ENCODE results near the gene SLC29A3. TPM values are rescaled to one million over a fixed set of nuclear protein-coding genes. Genes with fewer than 3 reads are reported as not detected.

SLC29A3 gene
- total RNA-seq, 4 donors from 2014 or later, result 1.9 to 4.4 (median 2.8) TPM; not detected in 1

DNA sequence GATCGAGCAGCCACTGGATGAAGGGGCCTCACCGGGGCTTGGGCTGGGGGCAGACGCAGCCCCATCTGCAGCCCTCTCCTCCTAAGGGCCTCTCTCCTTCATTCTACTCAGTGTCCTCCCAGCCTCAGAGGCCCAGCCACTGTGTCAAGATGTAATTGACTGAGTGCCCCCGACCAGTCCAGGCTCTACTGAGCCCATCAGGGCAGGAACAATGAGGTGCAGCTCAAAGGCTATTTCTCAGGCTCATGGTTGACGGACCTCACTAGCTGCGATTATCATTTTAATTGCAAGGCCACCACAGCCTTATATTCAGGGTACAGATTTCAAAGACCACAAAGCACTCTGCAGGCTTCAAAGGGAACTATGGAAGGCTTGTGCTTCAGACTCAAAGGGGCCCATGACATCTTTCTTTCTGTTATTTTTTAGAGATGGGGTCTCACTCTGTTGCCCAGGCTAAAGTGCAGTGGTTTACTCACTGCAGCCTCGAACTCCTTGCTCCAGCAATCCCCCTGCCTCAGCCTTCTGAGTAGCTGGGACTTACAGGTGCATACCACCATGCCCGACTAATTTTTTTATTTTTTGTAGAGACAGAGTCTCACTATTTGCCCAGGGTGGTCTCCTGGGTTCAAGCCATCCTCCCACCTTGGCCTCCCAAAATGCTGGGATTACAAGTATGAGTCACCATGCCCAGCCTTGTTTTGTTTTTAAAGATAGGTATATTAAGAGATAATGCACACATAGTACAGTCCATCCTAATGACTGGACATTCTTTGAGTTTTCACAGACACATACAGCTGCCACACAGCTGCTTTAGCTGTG lies 23.7 kb downstream of the SLC29A3 start:
- peak overlapping the region in 1 of 4 donors; percentile 41 for H3K27ac ChIP-seq
- no peak overlapping the region for H3K4me3 ChIP-seq
- no peaks in the 10 kb centered on the region for H3K36me3 ChIP-seq
- H3K4me1 ChIP-seq, result peaks cover 0 to 25% (median 0%) of the 10 kb centered on the region in 4 donors
- no peaks in the 10 kb centered on the region for H3K9me3 ChIP-seq
- no peaks in the 10 kb centered on the region for H3K27me3 ChIP-seq
- no peak for DNase-seq
- TF ChIP-seq, protein P1, sequence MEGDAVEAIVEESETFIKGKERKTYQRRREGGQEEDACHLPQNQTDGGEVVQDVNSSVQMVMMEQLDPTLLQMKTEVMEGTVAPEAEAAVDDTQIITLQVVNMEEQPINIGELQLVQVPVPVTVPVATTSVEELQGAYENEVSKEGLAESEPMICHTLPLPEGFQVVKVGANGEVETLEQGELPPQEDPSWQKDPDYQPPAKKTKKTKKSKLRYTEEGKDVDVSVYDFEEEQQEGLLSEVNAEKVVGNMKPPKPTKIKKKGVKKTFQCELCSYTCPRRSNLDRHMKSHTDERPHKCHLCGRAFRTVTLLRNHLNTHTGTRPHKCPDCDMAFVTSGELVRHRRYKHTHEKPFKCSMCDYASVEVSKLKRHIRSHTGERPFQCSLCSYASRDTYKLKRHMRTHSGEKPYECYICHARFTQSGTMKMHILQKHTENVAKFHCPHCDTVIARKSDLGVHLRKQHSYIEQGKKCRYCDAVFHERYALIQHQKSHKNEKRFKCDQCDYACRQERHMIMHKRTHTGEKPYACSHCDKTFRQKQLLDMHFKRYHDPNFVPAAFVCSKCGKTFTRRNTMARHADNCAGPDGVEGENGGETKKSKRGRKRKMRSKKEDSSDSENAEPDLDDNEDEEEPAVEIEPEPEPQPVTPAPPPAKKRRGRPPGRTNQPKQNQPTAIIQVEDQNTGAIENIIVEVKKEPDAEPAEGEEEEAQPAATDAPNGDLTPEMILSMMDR (IDR thresholded peaks at IDR 0.05), result no peak
- no peak for TF ChIP-seq POLR2A (IDR thresholded peaks at IDR 0.05)

DNA sequence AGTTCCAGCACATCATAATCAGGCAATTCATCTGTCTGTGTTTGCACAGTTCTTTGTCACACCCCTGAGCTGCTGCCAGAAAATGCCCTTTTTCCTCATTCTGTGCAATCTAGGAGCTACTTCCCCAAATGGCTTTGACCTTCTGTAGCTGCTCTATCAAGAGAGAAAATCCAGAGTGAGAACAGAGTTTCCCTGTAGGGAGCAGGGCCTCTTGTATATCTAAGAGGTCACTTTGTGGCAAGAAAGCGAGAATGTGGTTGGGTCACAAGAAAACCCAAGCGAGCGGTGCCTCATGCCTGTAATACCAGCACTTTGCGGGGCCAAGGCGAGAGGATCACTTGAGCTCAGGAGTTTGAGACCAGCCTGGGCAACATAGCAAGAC lies 24.3 kb downstream of the SLC29A3 start:
- Histone ChIP-seq H3K4me3 (no peak overlapping the region), H3K27ac (peak overlapping the region in 1 of 4 donors; percentile 41), H3K36me3 (no peaks in the 10 kb centered on the region), H3K4me1 (peaks cover 0 to 25% (median 0%) of the 10 kb centered on the region in 4 donors), H3K9me3 (no peaks in the 10 kb centered on the region), H3K27me3 (no peaks in the 10 kb centered on the region)
- no peak for DNase-seq
- TF ChIP-seq POLR2A (IDR thresholded peaks at IDR 0.05), result no peak
- TF ChIP-seq, protein P1 (IDR thresholded peaks at IDR 0.05), result no peak

DNA sequence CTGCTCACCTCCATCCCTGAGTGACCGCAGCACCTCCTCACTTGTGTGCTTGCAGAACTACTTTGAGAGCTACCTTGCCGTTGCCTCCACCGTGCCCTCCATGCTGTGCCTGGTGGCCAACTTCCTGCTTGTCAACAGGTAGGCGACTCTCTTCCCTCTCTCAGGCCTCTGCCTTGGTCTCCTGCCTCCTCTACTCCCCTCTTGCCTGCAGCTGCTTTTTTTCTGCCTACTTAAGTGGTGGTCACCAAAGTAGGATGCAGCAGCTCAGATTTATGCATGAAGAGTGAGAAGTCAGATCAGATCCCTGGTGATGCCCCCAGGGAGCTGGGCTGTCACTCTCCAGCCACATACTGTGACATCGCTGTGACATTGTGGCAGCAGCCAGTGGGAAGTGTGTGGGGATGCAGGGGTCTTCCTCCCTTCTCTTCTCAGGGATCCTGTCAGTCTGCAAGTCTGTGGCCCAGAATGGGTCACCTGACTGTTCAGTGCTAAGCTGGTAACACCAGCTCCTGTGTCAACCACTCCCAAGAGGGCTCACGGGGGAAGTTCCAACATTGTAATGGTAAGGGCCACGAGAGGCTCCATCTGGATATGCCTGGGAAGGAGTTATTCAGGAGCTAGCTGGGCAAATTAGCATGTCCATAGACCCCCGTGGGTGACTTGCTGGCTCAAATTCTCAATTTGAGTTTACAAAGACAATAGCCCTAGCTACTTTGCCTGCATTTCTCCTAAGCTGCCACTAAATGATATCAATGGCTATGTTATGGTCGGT lies 25.3 kb downstream of the SLC29A3 start:
- TF ChIP-seq, protein P1 (IDR thresholded peaks at IDR 0.05), result no peak
- no peak for TF ChIP-seq POLR2A (IDR thresholded peaks at IDR 0.05)
- Histone ChIP-seq H3K27ac (peak overlapping the region in 1 of 4 donors; percentile 41), H3K4me3 (no peak overlapping the region), H3K4me1 (peaks cover 0 to 25% (median 0%) of the 10 kb centered on the region in 4 donors), H3K27me3 (no peaks in the 10 kb centered on the region), H3K9me3 (no peaks in the 10 kb centered on the region), H3K36me3 (no peaks in the 10 kb centered on the region)
- DNase-seq, result no peak

DNA sequence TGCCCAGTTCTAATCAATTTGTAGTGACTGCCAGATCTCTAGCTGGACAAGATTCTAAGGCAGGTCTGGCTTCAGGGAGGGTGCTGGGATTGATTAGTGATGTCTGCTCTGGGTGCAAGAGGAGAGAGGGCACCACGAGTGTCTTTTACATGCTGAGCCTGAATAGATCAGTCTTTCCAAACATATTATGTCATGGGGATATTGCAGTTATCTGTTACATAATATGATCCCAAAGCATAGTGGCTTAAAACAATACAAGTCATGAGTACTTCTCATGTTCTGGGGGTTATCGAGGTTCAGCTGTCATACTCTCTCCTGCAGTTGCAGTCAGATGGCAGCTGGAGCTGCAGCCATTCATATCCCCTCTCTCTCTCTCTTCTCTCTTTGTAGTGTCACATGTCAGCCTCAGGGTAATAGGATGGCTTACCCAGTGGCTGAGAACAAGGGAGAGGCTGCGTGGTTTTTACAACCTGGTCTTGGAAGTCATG lies 26.0 kb downstream of the SLC29A3 start:
- Histone ChIP-seq H3K9me3 (no peaks in the 10 kb centered on the region), H3K27ac (no peak overlapping the region), H3K27me3 (no peaks in the 10 kb centered on the region), H3K4me3 (no peak overlapping the region), H3K36me3 (no peaks in the 10 kb centered on the region), H3K4me1 (peaks cover 0 to 19% (median 0%) of the 10 kb centered on the region in 4 donors)
- DNase-seq, result no peak
- TF ChIP-seq POLR2A (IDR thresholded peaks at IDR 0.05), result no peak
- TF ChIP-seq, protein P1 (IDR thresholded peaks at IDR 0.05), result no peak

DNA sequence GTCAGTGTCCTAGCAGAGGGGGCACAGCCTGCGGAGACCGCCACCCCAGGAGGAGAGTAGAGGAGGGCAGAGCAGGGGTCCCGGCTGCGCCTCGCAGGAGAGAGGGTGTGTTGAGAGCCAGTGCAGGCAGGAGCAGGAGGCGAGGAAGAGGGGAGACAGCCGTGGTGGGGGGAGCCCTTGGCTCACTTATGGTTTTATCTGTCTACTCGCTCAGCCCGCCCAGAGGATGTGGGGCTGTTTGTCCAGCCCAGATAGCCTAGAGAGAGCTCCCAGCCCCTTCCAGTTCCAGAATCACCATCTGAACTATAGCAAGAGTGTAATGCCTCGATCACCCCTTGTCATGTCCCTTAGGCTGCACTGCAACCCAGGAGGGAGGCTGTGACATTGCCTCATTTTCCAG lies 26.6 kb downstream of the SLC29A3 start:
- no peak for TF ChIP-seq POLR2A (IDR thresholded peaks at IDR 0.05)
- TF ChIP-seq, protein P1 (IDR thresholded peaks at IDR 0.05), result no peak
- H3K36me3 ChIP-seq, result no peaks in the 10 kb centered on the region
- peaks cover 0 to 16% (median 0%) of the 10 kb centered on the region in 4 donors for H3K4me1 ChIP-seq
- DNase-seq, result no peak
- no peaks in the 10 kb centered on the region for H3K27me3 ChIP-seq
- H3K9me3 ChIP-seq, result no peaks in the 10 kb centered on the region
- no peak overlapping the region for H3K4me3 ChIP-seq
- H3K27ac ChIP-seq, result no peak overlapping the region
